Astrocyte (in vitro differentiated cells and primary cell): ENCODE results near the gene P2RY8.

Experiments used
- CTCF ChIP-seq: IDR thresholded peaks from 2 replicates; pipeline ENCODE4 v1.5.1; 2011; ENCODE audit warnings: low read depth, mild to moderate bottlenecking, inconsistent platforms, low read length, moderate library complexity; ENCODE audit not compliant: insufficient read depth
- EZH2 ChIP-seq: IDR thresholded peaks from 2 replicates; pipeline ENCODE4 v1.6.1; 2012; ENCODE audit warnings: mild to moderate bottlenecking, low read length, inconsistent platforms; ENCODE audit not compliant: insufficient read depth

- TF ChIP-seq CTCF (no peak), EZH2 (no peak)
Measured at GRCh38 chrX:1554469-1555210, 17.7 kb upstream of the P2RY8 start.
